Heart left ventricle (tissue), 13 donors: Measurements from ENCODE around the gene JTB.

Experiments
- POLR2A ChIP-seq, 2 donors: fragments of 450-650 bp; IDR thresholded peaks; one replicate each; pipeline ENCODE4 v1.6.1; 2017; ENCODE audit warnings: antibody characterized with exemption in 2 of 2, mild to moderate bottlenecking in 2 of 2, moderate library complexity in 2 of 2
- TF ChIP-seq, protein P1 (sequence below), 12 donors: fragments of 200-600 bp; sonication (generic) in 4 of 12; IDR thresholded peaks; one replicate each; pipeline versions ENCODE4 v1.5.0 to v1.8.0; 2018 to 2022; ENCODE audit warnings: antibody characterized with exemption in 12 of 12, mild to moderate bottlenecking in 5 of 12
- donor health status: ischemic (EF 13 %, LVEDD 7.1; RV severe dilation, severe dysfunction).
- donor health status: DM: no; HTN: yes; CAD: no.
- donor health status: DM: no; HTN: no; CAD: no.
- donor health status: ischemic (EF 25% LVEDD 6.9; RV normal size, moderate dysfunction).
- donor health status: ischemic (EF 25% LVEDD 5.7; RV mildly dilated, moderate dysfunction).
- donor health status: ischemic (EF 35%, LVEDD 5.7; RV mildly dilated, moderate dysfunction).
- donor health status: nonischemic (EF 11% LVEDD 7.7; RV severe dilation, severe dysfunction).
- donor health status: DM: yes; HTN: yes; CAD: no.
- donor health status: PGD.
- donor health status: ischemic (EF 29% LVEDD 5.4; RV normal size, mild dysfunction).
- donor health status: nonischemic (EF 23%, LVEDD 6.1; RV moderate dilation, normal function).

- TF ChIP-seq, protein P1, sequence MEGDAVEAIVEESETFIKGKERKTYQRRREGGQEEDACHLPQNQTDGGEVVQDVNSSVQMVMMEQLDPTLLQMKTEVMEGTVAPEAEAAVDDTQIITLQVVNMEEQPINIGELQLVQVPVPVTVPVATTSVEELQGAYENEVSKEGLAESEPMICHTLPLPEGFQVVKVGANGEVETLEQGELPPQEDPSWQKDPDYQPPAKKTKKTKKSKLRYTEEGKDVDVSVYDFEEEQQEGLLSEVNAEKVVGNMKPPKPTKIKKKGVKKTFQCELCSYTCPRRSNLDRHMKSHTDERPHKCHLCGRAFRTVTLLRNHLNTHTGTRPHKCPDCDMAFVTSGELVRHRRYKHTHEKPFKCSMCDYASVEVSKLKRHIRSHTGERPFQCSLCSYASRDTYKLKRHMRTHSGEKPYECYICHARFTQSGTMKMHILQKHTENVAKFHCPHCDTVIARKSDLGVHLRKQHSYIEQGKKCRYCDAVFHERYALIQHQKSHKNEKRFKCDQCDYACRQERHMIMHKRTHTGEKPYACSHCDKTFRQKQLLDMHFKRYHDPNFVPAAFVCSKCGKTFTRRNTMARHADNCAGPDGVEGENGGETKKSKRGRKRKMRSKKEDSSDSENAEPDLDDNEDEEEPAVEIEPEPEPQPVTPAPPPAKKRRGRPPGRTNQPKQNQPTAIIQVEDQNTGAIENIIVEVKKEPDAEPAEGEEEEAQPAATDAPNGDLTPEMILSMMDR (IDR thresholded peaks at IDR 0.05), result no peak
- peak; percentile 66 to 91 for TF ChIP-seq POLR2A (IDR thresholded peaks at IDR 0.05)
These were observed at the start of gene JTB for GRCh38 chr1:153977250-153978240.
